GM19023 (cell line): ENCODE measurements around the gene KCNMA1.

ENCODE experiments used
- ATAC-seq: cut with Tn5 transposase; IDR thresholded peaks from one replicate; pipeline ENCODE4 v1.9.1; 2021; ENCODE audit warnings: mild to moderate bottlenecking, moderate library complexity; ENCODE audit not compliant: unreplicated experiment

The KCNMA1 gene

DNA sequence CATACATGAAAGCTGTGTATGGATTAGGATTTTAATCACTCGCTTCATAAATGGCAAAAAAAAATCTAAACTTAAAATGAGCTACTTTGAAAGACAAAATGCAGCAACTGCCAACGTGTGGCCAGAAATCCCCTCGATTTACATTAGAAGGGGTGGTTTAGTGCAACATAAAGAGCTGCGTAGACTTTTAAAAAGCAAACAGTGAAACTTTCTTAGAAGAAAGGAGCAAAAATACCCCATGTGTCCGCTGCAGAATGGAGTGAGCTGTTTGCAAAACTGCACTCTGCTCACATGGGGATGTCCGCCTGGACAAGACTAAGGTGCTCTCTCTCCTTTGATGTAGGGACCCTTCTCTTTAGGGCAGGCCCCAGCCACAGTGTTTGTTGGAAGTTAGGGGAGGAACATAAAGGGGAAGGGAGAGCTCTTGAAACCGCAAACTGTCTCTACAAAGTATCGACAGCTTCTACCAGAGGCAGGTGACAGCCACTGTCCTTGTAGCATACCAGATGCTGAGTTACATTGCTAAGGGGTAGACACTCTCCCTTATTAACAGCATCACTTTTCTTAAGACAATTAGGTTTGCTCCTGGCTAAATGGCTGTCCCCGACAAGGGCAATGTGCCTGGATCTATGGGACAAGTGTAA lies 528.1 kb downstream of the KCNMA1 start:
- no peak for ATAC-seq

DNA sequence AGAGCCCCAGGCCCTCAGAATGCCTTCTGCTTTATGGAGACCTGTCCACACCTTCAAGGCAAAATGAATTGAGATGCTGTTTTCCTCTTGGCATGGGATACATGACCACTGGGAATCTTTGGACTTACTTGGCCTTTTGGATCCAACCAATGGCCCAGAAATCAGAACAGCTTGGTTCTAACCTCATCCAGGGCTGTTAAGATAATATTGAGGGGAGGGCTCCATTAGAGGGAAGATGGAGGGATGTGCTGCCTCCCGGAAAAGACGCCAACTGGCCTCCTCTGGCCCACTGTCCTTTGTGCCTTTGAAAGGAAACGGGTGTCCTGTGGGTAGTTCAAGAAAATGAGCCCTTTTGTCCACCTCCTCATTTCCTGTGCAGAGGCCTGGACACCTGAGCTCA lies 530.9 kb downstream of the KCNMA1 start:
- ATAC-seq: no peak

DNA sequence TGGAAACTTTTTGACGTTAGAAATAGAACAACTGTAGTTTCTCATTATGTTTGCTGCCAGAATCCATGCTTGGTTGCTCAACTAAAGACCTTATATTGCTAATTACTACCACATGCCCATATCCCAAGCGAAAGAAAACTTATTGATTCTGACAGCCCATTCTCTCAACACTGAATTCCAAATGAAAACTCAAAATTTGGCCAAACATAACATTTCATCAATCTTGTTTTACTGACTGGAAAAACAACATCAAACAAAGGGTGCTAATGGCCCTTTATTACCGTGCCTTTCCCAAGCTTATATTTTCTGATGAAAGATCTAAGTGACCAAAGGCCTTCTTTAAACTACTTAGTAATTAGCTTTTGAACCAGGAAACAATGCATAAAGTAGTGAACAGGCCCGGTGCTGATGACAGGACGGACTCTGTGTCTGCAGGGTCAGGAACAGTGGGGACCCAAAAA lies 531.8 kb downstream of the KCNMA1 start:
- ATAC-seq: no peak

DNA sequence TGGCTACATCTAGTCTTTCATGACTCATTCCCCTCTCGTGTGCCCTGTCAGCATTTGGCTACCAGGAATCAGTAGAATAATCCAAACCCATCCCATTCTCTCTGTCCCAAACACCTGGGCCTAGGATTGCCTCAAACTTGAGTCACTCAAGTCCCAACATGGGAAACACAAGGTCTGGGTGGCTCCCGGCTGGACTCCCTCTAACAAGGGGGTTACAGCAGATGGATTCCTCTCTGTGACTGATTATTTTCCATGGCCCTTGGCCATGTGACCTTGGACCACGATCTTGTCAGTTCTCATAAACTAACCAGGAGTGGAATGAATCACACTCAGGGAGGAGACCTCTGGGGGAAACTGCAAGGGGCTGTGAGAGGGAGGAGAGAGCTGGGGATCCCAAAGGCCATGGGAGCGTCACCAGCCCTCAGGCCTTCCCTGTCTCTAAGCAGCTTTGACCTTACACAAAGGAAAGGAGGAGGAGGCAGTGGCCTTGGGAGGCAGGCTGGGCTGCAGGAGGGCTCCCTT lies 533.1 kb downstream of the KCNMA1 start:
- no peak for ATAC-seq

DNA sequence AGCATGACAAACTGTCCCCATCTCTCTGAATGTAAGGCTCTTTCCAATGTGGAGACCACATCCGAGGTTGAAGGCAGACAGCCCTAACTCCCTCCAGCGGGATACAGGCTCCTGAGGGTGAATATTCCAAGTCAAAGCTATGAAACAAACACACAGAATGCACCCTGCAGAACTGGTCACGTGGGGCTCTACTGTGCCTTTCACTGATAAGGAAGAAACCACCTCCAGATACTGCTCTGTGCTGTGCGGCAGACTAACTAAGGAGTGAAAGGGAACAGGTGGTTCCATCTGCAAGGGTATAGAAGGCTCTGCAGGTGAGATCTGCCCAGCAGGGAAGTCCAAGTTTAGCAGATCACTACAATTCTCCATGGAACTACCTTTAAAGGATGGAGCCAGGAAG lies 534.4 kb downstream of the KCNMA1 start:
- ATAC-seq: no peak

DNA sequence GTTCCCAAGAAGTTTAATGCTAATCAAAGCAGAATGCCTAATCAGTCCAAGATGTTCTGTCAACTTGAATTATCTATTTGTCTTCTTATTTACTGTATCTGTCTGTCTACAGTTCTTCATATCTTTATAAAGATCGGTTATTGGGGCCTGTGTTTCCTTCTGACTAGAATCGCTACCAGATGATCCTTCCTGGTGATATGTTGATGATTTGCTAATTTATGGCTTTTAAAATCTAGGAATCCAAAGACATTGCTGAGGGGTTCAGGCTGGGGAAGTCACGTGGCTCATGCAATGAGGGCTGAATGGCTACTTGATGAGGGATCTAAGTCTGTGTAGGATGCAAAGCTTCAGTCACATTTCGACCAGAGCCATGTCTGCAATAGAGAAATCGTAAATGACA lies 536.3 kb downstream of the KCNMA1 start:
- ATAC-seq: no peak

DNA sequence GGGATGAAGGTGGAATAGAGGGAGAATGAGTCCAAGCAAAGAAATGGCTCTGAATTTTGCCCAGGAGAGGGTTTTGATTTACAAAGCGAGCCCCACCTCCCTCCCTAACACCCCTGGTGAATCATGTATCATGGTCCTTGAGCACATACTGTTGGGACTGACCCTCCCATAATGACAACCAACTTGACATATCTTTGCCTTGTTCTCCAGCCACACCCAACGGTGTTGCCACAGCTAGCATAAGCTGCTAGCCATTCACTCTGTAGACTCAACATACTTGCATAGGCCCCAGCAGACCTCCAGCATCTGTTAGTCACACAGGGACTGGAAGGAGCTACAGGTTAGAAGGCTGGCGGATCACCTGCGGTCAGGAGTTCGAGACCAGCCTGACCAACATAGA lies 538.5 kb downstream of the KCNMA1 start:
- no peak for ATAC-seq

DNA sequence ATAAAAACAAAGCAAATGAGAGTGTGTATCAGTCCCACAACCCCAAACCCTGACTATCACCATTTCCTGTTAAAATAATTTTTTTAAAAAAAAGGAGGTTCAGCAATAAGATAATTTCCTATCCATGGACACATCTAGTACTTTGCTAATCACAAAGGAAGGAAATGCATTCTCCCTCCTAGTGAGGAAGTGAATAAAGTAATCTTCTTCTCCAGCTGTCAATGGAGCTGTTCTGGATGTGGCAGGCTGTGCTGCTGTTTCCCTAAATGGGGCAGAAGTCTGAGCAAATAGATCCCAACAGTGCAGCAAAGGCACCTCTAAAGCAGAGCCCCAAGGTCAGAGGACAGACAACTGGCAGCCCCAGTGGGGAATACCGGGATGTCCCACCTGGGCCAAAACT lies 540.0 kb downstream of the KCNMA1 start:
- no peak for ATAC-seq

DNA sequence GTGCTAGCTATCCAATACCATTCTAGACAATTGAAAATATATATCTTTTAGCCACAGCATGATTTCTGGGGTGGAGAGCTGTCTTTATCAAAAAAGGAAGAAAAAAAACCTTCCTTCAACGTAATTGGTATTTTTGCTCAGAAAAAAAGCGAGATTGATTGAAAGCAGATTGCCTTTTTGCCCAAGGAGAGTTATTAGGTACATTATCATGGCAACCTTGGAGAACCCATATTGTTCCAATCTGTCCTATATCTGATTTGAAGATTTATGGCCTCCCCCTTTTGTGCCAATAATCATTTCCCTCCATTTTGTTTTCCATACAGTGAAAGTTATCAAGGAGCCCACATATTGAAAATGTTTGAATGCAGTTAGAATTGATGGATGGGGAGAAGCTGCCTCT lies 544.5 kb downstream of the KCNMA1 start:
- ATAC-seq: no peak

DNA sequence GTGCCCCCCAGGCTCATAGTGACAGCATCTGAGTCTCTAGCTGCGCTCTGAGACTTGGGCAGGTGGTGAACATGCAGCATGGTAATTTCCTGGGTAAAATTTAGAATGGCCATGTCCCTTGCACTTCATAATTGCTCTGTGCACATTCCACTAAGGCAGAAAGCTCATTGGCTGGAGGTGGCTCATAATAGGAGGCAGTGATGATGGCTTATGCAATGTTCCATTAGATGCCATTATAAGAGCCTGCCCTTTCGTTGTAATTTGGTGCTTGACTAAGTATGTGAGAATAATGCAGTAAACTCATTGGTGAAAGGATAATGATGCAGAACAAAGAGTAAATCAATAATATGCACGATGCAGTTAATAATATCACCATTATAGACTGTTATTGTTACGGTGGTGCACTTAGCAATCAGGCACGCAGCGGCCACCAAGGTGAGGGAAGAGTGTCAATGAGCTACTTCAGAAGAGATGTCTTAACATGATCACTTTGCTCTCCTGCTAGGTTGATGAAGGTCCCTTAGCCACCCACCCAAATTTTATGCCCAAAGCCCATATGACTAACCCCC lies 545.9 kb downstream of the KCNMA1 start:
- ATAC-seq: no peak

DNA sequence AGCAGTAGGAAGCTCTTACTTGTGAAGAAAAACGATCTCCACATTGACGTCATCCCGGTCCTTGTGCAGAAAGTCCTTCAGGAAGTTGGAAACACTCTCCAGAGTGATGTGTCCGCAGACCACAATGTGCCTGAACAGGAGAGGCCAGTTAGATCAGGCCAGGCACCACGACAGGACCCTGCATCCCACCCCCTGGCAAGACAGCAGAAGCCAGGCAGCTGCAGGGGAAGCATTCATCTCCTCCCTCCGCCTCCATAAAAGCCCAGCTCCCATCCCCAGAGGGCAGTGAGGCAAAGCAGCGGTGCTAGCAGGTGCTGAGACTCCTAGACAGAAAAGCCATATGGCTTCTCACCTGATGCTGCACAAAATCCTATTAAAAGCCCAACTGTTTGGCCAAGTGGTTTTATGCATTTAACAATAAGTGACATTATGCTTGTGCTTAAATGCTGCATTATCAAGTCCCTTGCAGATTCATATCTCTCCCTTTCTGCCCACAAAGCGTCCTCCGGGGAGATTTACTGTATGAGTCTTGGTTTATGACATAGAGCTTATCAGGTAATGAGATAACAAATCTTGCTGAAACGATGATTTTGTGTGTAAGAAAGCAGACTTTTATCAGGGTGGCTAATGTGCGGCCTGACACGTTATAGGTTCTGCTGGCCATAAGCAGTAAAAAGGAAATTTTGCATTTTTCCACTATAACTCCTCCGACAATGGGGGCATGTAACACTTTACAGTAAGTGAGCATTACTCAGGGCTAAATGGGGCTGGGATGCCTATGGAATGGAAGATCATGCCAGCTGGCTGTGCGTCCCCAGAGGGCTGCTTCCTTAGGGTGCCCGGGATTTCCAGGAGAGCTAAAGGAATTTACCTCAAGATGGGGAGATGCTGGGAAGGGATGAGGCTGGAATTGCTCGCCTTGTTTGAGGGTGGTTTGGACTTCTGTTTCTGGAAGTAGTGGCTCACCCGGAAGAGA lies 546.9 kb downstream of the KCNMA1 start:
- no peak for ATAC-seq

DNA sequence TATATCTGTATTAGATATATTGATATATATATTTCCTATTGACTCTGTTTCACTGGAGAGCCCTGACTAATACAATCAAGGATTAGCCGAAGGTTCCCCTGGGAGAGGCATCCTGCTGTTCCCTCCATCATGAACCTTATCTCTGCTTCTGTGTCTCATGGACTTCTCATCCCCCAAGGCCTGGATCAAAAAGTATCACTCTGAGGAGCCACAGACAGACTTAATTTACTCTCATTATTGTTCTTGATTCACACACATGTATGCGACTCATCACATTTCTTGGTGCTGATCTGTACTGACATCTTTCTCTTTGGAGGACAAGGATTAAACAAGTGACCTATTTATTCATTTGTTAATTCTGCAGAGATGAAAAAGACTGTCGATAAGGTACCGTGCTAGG lies 550.2 kb downstream of the KCNMA1 start:
- no peak for ATAC-seq

DNA sequence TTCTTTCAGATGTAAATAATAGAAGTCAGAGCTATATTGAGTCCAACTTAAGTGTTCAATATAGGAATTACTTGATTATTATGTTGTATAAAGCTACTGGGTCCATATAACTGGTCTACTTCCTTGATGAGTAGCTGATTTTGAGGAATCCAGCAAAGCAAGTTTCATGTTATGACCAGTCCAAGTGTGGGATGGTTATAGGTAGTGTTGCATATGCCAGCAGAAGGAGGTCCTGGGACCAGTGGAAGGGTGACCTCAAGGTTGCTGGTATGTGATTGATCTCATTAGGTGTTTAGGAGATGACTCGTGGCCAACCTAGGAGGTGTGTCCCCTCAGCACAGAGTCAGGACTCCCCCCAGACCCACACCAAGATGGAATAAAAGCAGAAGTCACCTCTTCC lies 551.5 kb downstream of the KCNMA1 start:
- ATAC-seq: no peak

DNA sequence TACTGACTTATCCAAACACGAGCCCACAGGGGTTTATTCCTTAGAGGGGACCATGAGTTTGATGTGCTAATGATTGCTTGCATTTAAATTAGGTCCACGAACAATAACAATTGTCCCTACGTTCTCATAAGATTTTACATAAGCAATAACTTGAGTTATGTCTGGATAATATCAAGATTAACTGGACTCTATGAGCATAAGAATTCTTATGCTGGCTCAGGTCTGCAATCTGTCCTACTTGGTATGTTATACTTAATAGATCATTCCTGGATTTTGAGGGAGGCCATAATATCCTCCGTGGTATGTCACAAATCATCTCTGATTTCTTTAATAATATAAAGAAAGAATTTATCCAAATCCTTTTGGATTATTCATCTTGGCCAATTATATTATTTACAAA lies 552.3 kb downstream of the KCNMA1 start:
- no peak for ATAC-seq

DNA sequence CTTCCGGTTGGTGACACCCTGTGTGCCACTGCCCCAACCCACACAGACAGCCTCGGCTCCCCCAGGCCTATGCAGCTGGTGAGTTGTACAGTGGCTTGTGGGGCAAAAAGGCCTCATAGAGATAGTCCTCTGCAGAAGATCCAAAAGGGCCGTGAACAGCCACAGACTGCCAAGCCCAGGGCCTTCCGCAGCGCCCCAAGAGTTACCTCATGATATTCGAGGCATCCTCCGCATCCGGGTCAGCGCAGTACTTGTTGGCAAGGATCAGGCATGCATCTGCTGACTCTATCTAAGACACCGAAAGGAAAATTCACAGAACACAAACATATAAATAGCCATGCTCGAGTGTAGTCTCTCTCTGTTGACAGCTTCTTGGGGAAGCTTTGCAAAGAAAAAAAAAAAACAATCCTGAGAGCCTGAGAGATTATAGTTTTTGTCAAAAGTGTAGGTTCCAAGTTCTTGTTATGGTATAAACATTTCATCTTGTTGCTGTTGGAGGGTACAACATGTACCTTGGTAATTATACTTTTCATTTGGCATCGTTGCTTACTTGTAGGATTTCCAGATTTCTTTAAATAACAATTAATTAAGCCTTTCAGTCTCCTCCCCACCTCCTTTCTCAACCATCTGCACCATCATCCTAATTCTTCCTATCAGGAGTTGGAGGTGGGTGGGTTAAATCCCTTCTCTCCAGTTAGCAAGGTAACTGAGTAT lies 553.0 kb downstream of the KCNMA1 start:
- no peak for ATAC-seq

DNA sequence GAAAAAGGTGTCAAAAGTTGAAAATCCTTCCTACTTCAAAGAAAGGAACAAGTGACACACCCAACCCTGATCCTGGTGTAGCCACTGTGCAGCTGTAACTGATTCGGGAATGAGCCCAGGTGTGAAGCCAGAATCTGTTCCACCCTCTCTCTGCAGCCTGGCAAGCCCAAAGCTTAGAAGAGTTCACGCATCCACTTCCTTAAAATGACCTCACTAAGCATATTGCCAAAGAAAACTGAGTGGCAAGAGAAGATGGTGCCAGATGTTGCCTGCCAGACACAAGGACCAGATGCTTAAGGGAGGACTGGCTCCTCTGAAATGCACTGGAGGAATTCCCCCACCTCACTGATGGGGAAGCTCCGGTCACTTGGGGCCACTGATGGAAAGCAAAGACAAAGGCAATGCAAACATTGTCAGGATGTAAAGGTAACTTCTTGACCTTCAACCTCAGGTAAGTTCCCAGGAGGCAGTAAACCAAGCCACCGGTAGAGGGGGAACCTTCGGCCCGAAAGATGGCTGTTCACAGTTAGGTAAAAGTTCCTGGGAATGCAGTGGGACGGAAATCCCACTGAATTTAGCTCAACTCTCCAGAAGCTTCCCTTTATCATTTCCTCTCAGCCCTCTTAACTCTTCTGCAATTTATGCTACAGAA lies 554.9 kb downstream of the KCNMA1 start:
- no peak for ATAC-seq

DNA sequence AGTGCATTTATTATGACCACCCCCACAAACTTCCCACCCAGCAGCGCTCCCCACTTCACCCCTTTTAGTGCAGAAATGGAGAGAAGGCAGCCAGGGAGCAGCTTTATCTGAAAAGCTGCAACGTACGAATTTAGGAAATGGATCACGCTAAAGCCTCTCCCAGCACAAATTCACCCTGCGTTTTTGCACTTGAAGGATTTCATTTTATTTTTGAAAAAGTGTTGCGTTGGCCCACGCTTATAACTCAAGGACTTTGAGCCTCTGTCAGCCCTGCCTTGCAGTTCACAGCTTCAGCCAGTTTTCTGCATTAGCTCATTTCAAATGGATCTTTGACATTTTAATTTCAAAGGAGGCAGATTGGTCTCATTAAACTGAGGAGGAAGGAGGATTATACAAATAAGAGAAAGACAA lies 556.1 kb downstream of the KCNMA1 start:
- no peak for ATAC-seq

DNA sequence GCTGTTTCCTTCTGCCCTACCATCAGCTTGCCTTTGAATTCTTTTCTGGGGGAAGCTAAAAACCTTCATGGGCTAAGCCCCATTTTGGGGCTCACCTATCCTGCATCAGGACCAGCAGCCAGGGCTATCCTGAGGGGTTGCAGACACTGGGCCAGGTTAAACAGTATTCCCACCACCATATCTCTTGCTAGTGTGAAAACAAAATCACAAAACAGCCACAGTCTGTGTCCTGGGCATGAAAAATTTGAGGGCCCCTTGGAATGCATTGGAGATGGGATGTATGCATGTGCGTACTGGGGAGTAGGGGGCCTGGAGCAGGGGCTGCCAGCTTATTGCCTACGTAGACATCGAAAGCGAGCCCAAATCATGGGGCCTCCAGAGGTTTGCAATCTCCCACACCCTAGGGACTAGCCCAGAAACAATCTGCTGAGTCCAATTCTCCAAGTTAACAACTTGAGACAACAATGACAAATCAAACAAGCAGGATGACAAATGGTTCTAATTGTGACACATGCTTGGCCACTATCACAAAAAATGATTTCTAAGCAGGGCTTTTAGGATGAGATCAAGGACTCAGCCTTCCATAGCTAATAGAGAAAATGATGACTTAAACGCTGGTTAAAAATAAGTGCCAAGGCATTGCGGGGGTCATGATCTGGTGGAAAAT lies 557.1 kb downstream of the KCNMA1 start:
- no peak for ATAC-seq

DNA sequence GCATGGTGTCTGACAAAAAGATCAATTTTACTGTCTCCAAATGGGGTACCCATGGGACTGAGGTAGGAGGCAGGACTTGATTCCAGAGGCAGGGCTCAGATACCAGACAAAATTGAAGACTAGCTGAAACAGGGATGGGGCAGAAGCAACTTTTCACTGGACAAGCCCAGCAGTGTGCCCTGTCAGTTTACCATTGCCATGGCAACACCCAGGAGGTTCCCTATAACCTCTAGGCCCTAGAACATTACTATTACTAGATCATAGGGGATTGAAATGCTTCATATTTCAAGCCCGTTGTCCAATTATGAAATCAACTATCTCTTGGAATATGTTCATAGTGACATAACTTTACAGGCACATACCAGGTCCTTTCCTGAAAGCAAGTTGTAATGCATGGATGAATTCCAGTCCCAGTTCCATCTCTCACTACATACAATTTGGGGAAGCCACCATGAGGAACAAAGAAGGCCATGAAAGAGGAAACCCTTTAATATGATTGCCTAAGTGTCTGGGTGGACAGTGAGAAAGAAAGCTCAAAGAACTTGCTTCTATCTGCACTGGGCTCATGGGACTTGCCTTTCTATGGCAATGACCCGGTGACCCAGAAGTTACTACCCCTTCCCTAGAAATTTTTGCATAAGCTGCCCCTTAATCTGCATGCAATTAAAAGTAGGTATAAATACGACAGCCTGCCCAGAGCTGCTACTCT lies 557.9 kb downstream of the KCNMA1 start:
- no peak for ATAC-seq
